GM12873 (cell line): ENCODE measurements around the gene ENG.

Experiments
- CTCF ChIP-seq: IDR thresholded peaks from 2 replicates; pipeline ENCODE4 v1.5.1; 2012; ENCODE audit warnings: low read depth, mild to moderate bottlenecking, moderate library complexity, low read length, control low read depth; ENCODE audit not compliant: insufficient read depth; ENCODE audit errors: missing control alignments

The ENG gene

GRCh38 chr9:127866535-127866934, 12.1 kb upstream of the ENG start:
- TF ChIP-seq CTCF: no peak

GRCh38 chr9:127865645-127866464, 11.4 kb upstream of the ENG start:
- TF ChIP-seq CTCF: no peak

GRCh38 chr9:127863191-127863621, 8.7 kb upstream of the ENG start:
- TF ChIP-seq CTCF: no peak

- TF ChIP-seq CTCF: no peak
These were observed 7.9 kb upstream of the ENG start for GRCh38 chr9:127862075-127863011.

GRCh38 chr9:127860779-127861178, 6.3 kb upstream of the ENG start:
- TF ChIP-seq CTCF: no peak

- TF ChIP-seq CTCF: no peak
These were observed 5.8 kb upstream of the ENG start for GRCh38 chr9:127860260-127860659.

- no peak for TF ChIP-seq CTCF
These were observed 3.6 kb upstream of the ENG start for GRCh38 chr9:127858041-127858512.
